A549 (cell line): Measurements from ENCODE around the gene PSMB11. TPM values are rescaled to one million over a fixed set of nuclear protein-coding genes. Genes with fewer than 3 reads are reported as not detected.

Experiments used
- ATAC-seq, 2 experiments: fragments of 200-7000 bp in 1 of 2; fragments of >200 bp in 1 of 2; cut with Nextera tagmentation in 1 of 2; cut with Tn5 transposase in 1 of 2; 3 replicates each; pipeline versions ENCODE4 v1.8.0 to v1.9.1; 2018 to 2020; ENCODE audit warnings: mild to moderate bottlenecking in 1 of 2, moderate library complexity in 1 of 2
- CTCF ChIA-PET: fragments of 300-600 bp; sonication (Branson Sonifier 250); formaldehyde crosslinking; extraction: SDS; loops from one replicate; lab custom pipeline; 2021; ENCODE audit warnings: antibody characterized with exemption, inconsistent platforms; lab: Yijun Ruan, JAX
- POLR2A ChIA-PET: fragments of 350-600 bp; formaldehyde crosslinking; extraction: SDS; loops from one replicate; lab custom pipeline; 2021; ENCODE audit warnings: antibody characterized with exemption, inconsistent platforms; lab: Yijun Ruan, JAX
- DNase-seq, 2 experiments: peaks; one replicate each; pipeline versions ENCODE4 v3.0.0 to v3.0.0-alpha.2; 2011 to 2016; ENCODE audit warnings: low read depth in 1 of 2, low spot score in 1 of 2
- FAIRE-seq: peaks from 2 replicates; lab custom pipeline; 2011; peaks lifted over from hg19 to GRCh38; lab: Jason Lieb, UNC
- H3K27ac ChIP-seq, 2 experiments: fragments of >200 bp; sonication (Bioruptor Twin); formaldehyde crosslinking; 3 replicates each; pipeline ENCODE4 v1.5.1; 2016 to 2017
- H3K4me1 ChIP-seq: fragments of >200 bp; sonication (Bioruptor Twin); formaldehyde crosslinking; 3 replicates; pipeline ENCODE4 v1.6.1; 2016
- H3K4me2 ChIP-seq: fragments of >200 bp; sonication (Bioruptor Twin); formaldehyde crosslinking; 3 replicates; pipeline ENCODE4 v1.6.1; 2016
- H3K4me3 ChIP-seq: fragments of >200 bp; sonication (Bioruptor Twin); formaldehyde crosslinking; 3 replicates; pipeline ENCODE4 v1.5.1; 2016
- H3K9me3 ChIP-seq: fragments of >200 bp; sonication (Bioruptor Twin); formaldehyde crosslinking; 3 replicates; pipeline ENCODE4 v1.6.1; 2016
- BCL3 ChIP-seq: fragments of >200 bp; sonication (Bioruptor Twin); formaldehyde crosslinking; IDR thresholded peaks from 3 replicates; pipeline ENCODE4 v1.6.1; 2016
- CEBPB ChIP-seq, 2 experiments: fragments of >200 bp in 1 of 2; sonication (Bioruptor Twin) in 1 of 2; formaldehyde crosslinking in 1 of 2; IDR thresholded peaks; 2 replicates each; pipeline ENCODE4 v1.6.1; 2012 to 2016
- CHD2 ChIP-seq: fragments of 150-350 bp; IDR thresholded peaks from 2 replicates; pipeline ENCODE4 v1.6.1; 2014; ENCODE audit warnings: low read length; ENCODE audit not compliant: partially characterized antibody
- CHD4 ChIP-seq: fragments of 200-600 bp; sonication (generic); IDR thresholded peaks from 2 replicates; pipeline ENCODE4 v1.6.1; 2016; ENCODE audit warnings: antibody characterized with exemption, mild to moderate bottlenecking, borderline replicate concordance
- EHF ChIP-seq: fragments of 250-450 bp; sonication (Bioruptor Pico); IDR thresholded peaks from 2 replicates; pipeline ENCODE4 v1.5.0; 2020; ENCODE audit warnings: mild to moderate bottlenecking
- EHMT2 ChIP-seq: fragments of 200-600 bp; sonication (generic); IDR thresholded peaks from 2 replicates; pipeline ENCODE4 v1.6.1; 2016; ENCODE audit warnings: antibody characterized with exemption, low read depth, mild to moderate bottlenecking, moderate library complexity
- EP300 ChIP-seq, 2 experiments: fragments of >200 bp; sonication (Bioruptor Twin); formaldehyde crosslinking; IDR thresholded peaks; 2 replicates in 1 of 2; 3 replicates in 1 of 2; pipeline ENCODE4 v1.6.1; 2016 to 2017
- ESRRA ChIP-seq: fragments of 150-350 bp; IDR thresholded peaks from 2 replicates; pipeline ENCODE4 v1.6.1; 2014; ENCODE audit warnings: mild to moderate bottlenecking, low read length, borderline replicate concordance
- FOSB ChIP-seq: fragments of 250-450 bp; sonication (Bioruptor Pico); IDR thresholded peaks from 2 replicates; pipeline ENCODE4 v1.5.0; 2020; ENCODE audit warnings: mild to moderate bottlenecking, moderate library complexity
- FOXS1 ChIP-seq: fragments of 250-450 bp; sonication (Bioruptor Pico); IDR thresholded peaks from 2 replicates; pipeline ENCODE4 v1.5.0; 2020; ENCODE audit warnings: mild to moderate bottlenecking, moderate library complexity
- HDAC2 ChIP-seq: fragments of 200-600 bp; sonication (generic); IDR thresholded peaks from 2 replicates; pipeline ENCODE4 v1.6.1; 2016
- HEYL ChIP-seq: fragments of 250-450 bp; sonication (Bioruptor Pico); IDR thresholded peaks from 2 replicates; pipeline ENCODE4 v1.8.0; 2021; ENCODE audit warnings: mild to moderate bottlenecking, moderate library complexity
- HOXB5 ChIP-seq: fragments of 250-450 bp; sonication (Bioruptor Pico); IDR thresholded peaks from 2 replicates; pipeline ENCODE4 v1.5.0; 2020; ENCODE audit warnings: mild to moderate bottlenecking, moderate library complexity
- JUNB ChIP-seq: fragments of >200 bp; sonication (Bioruptor Twin); formaldehyde crosslinking; IDR thresholded peaks from 2 replicates; pipeline ENCODE4 v1.6.1; 2016
- KDM5A ChIP-seq: fragments of 200-600 bp; sonication (generic); IDR thresholded peaks from 2 replicates; pipeline ENCODE4 v1.6.1; 2016; ENCODE audit warnings: antibody characterized with exemption, mild to moderate bottlenecking
- MAFK ChIP-seq: fragments of 450-650 bp; IDR thresholded peaks from 2 replicates; pipeline ENCODE4 v1.6.1; 2014; ENCODE audit not compliant: partially characterized antibody
- NR3C1 ChIP-seq: fragments of >200 bp; sonication (Bioruptor Twin); formaldehyde crosslinking; IDR thresholded peaks from 3 replicates; pipeline ENCODE4 v1.6.1; 2017
- POLR2AphosphoS2 ChIP-seq: conservative IDR thresholded peaks from 2 replicates; pipeline ENCODE4 v1.6.1; 2012; ENCODE audit warnings: low read length, improper control_type of control experiment, inconsistent platforms
- RARB ChIP-seq: fragments of 250-450 bp; sonication (Bioruptor Pico); IDR thresholded peaks from 2 replicates; pipeline ENCODE4 v1.8.0; 2021; ENCODE audit warnings: mild to moderate bottlenecking, moderate library complexity
- RCOR1 ChIP-seq: fragments of 150-350 bp; IDR thresholded peaks from 2 replicates; pipeline ENCODE4 v1.6.1; 2014; ENCODE audit warnings: antibody characterized with exemption, low read length, low read depth
- RNF2 ChIP-seq: fragments of 200-600 bp; sonication (generic); IDR thresholded peaks from 2 replicates; pipeline ENCODE4 v1.6.1; 2016; ENCODE audit warnings: low read depth, mild to moderate bottlenecking, antibody characterized with exemption, moderate library complexity, borderline replicate concordance
- SMC3 ChIP-seq: fragments of >200 bp; sonication (Bioruptor Twin); formaldehyde crosslinking; IDR thresholded peaks from 3 replicates; pipeline ENCODE4 v1.6.1; 2018; ENCODE audit warnings: inconsistent platforms
- SREBF2 ChIP-seq: fragments of 450-650 bp; IDR thresholded peaks from 2 replicates; pipeline ENCODE4 v1.6.1; 2014; ENCODE audit warnings: mild to moderate bottlenecking, moderate library complexity
- ZC3H11A ChIP-seq: fragments of 450-650 bp; IDR thresholded peaks from 2 replicates; pipeline ENCODE4 v1.6.1; 2014; ENCODE audit warnings: antibody characterized with exemption, mild to moderate bottlenecking
- WGBS: methylation state at CpG from one replicate; pipeline ENCODE4 v1.1.6; 2017; ENCODE audit errors: missing lambda C conversion rate; 5-methylcytosine and 5-hydroxymethylcytosine counted together
- polyA plus RNA-seq, 4 experiments: library from polyadenylated mRNA; depleted of rRNA in 3 of 4; stranded (reverse); fragments of >200 nt; fragmentation: RNase III in 1 of 4; extraction: RNeasy Plus Mini Kit Qiagen cat#74134 plus additional on column Dnase treatment in 1 of 4; gene quantifications; 2 replicates in 3 of 4; 3 replicates in 1 of 4; pipeline ENCODE4 v1.2.3, GENCODE V29; 2011 to 2017
- TF ChIP-seq, protein P1 (sequence below): IDR thresholded peaks from 2 replicates; pipeline ENCODE4 v1.6.1; 2012; ENCODE audit warnings: low read depth, borderline replicate concordance
- TF ChIP-seq, protein P2 (sequence below): fragments of 250-450 bp; sonication (Bioruptor Pico); IDR thresholded peaks from 2 replicates; pipeline ENCODE4 v1.5.0; 2021; ENCODE audit warnings: mild to moderate bottlenecking, moderate library complexity, borderline replicate concordance
- TF ChIP-seq, protein P3 (sequence below): fragments of 150-350 bp; IDR thresholded peaks from 2 replicates; pipeline ENCODE4 v1.6.1; 2014; ENCODE audit warnings: low read depth, mild to moderate bottlenecking, low read length
- TF ChIP-seq, protein P4 (sequence below): fragments of >200 bp; sonication (Bioruptor Twin); formaldehyde crosslinking; IDR thresholded peaks from 3 replicates; pipeline ENCODE4 v1.5.1; 2016
- TF ChIP-seq, protein P5 (sequence below): IDR thresholded peaks from 2 replicates; pipeline ENCODE4 v1.6.1; 2012
- TF ChIP-seq, protein P6 (sequence below): fragments of 200-600 bp; sonication (generic); IDR thresholded peaks from 2 replicates; pipeline ENCODE4 v1.6.1; 2016; ENCODE audit warnings: antibody characterized with exemption, mild to moderate bottlenecking, moderate library complexity

Gene PSMB11
- polyA plus RNA-seq, 2 of the 4 experiments (the other 2 are of a cell fraction), result not detected

DNA sequence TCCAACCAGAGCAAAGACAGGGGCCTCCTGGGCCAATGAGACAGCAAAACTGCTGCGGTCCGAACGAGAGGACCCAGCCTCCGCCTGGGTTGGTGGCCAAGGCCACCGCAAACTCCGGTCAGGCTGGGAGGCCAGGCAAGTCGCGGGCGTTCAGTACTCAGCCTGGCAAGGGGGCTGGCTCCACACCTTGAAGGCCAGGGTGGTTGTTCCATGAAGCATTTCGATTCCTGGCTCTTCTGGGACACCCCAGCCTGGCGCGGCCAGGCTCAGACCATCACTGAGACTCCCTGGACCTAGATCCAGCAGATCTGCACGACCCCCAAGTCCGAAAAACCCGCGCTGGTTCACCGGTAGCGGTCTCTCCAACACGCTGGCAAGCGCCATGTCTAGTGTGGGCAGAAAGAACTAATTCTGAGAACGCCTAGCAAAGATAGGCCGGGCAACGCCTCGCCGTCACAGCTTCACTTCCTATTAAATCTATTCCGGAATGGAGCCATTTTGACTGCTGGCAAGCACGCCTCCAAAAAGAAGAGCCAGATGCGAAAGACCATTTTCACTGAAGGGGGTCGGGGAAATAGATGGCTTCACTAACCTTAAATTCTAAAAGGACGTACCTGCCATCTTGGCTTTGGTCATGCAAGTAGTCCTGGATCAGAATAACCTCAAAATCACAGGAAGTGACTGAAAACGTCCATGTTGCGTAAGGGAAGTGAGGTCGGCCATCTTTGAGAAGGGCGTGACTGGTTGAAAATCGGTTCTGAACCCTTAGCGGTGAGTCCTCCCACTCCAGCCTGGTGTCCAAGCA is 7.3 kb upstream of the PSMB11 start, which contains the start of gene PSMB5:
Gene PSMB5 (minus strand): TSS at position 403 of the 805 bp plus-strand sequence. CDS start 19 bp downstream, at position 384.
- WGBS, result 2% methylated on average over 27 of the region's 36 CpGs
- no peak for FAIRE-seq
- ChIA-PET POLR2A (interaction anchor here (0.7 to 2.1 kb wide), 5 partner anchors 24 to 60 kb away, joined by 4 to 21 read pairs (median 5); partner anchors contain the start of gene ACIN1), CTCF (interaction anchor here (0.9 to 2.4 kb wide), 6 partner anchors 22 to 478 kb away, joined by 3 to 12 read pairs (median 3); partner anchors contain the start of gene CDH24)
- peak; percentile 98 for DNase-seq
- Histone ChIP-seq H3K4me2 (peak within 1 kb of the TSS; percentile 97), H3K4me3 (peak within 1 kb of the TSS; percentile 76), H3K9me3 (no peaks in the 10 kb centered on the region), H3K4me1 (peaks cover 13% of the 10 kb centered on the region), H3K27ac (peak within 1 kb of the TSS; percentile 89 to 97)
- ATAC-seq, result peak; percentile 97 to 99
- no peak for TF ChIP-seq ESRRA
- no peak for TF ChIP-seq CHD2
- TF ChIP-seq RCOR1, result no peak
- TF ChIP-seq, protein P1, sequence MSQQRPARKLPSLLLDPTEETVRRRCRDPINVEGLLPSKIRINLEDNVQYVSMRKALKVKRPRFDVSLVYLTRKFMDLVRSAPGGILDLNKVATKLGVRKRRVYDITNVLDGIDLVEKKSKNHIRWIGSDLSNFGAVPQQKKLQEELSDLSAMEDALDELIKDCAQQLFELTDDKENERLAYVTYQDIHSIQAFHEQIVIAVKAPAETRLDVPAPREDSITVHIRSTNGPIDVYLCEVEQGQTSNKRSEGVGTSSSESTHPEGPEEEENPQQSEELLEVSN, result no peak
- no peak for TF ChIP-seq EHF
- no peak for TF ChIP-seq RARB (CRISPR knock-in tag)
- no peak for TF ChIP-seq HEYL (CRISPR knock-in tag)
- peak; percentile 89 for TF ChIP-seq KDM5A
- TF ChIP-seq ZC3H11A, result no peak
- TF ChIP-seq SMC3, result no peak
- 0 out of 2 replicates have a peak, but pooled peaks have one; percentile 40 for TF ChIP-seq HOXB5 (CRISPR knock-in tag)
- TF ChIP-seq, protein P2, sequence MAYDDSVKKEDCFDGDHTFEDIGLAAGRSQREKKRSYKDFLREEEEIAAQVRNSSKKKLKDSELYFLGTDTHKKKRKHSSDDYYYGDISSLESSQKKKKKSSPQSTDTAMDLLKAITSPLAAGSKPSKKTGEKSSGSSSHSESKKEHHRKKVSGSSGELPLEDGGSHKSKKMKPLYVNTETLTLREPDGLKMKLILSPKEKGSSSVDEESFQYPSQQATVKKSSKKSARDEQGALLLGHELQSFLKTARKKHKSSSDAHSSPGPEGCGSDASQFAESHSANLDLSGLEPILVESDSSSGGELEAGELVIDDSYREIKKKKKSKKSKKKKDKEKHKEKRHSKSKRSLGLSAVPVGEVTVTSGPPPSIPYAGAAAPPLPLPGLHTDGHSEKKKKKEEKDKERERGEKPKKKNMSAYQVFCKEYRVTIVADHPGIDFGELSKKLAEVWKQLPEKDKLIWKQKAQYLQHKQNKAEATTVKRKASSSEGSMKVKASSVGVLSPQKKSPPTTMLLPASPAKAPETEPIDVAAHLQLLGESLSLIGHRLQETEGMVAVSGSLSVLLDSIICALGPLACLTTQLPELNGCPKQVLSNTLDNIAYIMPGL, result no peak
- no peak for TF ChIP-seq CHD4
- no peak for TF ChIP-seq POLR2AphosphoS2
- no peak for TF ChIP-seq JUNB
- TF ChIP-seq, protein P3, sequence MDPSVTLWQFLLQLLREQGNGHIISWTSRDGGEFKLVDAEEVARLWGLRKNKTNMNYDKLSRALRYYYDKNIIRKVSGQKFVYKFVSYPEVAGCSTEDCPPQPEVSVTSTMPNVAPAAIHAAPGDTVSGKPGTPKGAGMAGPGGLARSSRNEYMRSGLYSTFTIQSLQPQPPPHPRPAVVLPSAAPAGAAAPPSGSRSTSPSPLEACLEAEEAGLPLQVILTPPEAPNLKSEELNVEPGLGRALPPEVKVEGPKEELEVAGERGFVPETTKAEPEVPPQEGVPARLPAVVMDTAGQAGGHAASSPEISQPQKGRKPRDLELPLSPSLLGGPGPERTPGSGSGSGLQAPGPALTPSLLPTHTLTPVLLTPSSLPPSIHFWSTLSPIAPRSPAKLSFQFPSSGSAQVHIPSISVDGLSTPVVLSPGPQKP, result no peak
- TF ChIP-seq, protein P4, sequence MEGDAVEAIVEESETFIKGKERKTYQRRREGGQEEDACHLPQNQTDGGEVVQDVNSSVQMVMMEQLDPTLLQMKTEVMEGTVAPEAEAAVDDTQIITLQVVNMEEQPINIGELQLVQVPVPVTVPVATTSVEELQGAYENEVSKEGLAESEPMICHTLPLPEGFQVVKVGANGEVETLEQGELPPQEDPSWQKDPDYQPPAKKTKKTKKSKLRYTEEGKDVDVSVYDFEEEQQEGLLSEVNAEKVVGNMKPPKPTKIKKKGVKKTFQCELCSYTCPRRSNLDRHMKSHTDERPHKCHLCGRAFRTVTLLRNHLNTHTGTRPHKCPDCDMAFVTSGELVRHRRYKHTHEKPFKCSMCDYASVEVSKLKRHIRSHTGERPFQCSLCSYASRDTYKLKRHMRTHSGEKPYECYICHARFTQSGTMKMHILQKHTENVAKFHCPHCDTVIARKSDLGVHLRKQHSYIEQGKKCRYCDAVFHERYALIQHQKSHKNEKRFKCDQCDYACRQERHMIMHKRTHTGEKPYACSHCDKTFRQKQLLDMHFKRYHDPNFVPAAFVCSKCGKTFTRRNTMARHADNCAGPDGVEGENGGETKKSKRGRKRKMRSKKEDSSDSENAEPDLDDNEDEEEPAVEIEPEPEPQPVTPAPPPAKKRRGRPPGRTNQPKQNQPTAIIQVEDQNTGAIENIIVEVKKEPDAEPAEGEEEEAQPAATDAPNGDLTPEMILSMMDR, result no peak
- TF ChIP-seq RNF2, result no peak
- TF ChIP-seq EHMT2, result no peak
- TF ChIP-seq CEBPB (IDR thresholded peaks at IDR 0.05), result peak; percentile 69 to 91; a peak in 3 of 4 replicates
- TF ChIP-seq FOXS1, result no peak
- TF ChIP-seq, protein P5, sequence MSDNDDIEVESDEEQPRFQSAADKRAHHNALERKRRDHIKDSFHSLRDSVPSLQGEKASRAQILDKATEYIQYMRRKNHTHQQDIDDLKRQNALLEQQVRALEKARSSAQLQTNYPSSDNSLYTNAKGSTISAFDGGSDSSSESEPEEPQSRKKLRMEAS, result peak; percentile 66
- TF ChIP-seq FOSB, result no peak
- TF ChIP-seq HDAC2, result no peak
- peak; percentile 47; the same call in 1 of the 3 replicates for TF ChIP-seq BCL3
- no peak for TF ChIP-seq EP300 (IDR thresholded peaks at IDR 0.05)
- TF ChIP-seq MAFK, result peak; percentile 94
- TF ChIP-seq, protein P6, sequence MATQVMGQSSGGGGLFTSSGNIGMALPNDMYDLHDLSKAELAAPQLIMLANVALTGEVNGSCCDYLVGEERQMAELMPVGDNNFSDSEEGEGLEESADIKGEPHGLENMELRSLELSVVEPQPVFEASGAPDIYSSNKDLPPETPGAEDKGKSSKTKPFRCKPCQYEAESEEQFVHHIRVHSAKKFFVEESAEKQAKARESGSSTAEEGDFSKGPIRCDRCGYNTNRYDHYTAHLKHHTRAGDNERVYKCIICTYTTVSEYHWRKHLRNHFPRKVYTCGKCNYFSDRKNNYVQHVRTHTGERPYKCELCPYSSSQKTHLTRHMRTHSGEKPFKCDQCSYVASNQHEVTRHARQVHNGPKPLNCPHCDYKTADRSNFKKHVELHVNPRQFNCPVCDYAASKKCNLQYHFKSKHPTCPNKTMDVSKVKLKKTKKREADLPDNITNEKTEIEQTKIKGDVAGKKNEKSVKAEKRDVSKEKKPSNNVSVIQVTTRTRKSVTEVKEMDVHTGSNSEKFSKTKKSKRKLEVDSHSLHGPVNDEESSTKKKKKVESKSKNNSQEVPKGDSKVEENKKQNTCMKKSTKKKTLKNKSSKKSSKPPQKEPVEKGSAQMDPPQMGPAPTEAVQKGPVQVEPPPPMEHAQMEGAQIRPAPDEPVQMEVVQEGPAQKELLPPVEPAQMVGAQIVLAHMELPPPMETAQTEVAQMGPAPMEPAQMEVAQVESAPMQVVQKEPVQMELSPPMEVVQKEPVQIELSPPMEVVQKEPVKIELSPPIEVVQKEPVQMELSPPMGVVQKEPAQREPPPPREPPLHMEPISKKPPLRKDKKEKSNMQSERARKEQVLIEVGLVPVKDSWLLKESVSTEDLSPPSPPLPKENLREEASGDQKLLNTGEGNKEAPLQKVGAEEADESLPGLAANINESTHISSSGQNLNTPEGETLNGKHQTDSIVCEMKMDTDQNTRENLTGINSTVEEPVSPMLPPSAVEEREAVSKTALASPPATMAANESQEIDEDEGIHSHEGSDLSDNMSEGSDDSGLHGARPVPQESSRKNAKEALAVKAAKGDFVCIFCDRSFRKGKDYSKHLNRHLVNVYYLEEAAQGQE, result no peak
- TF ChIP-seq NR3C1, result no peak
- TF ChIP-seq SREBF2, result no peak
